ENCODE measurements around the gene B3GALT4. TPM values are rescaled to one million over a fixed set of nuclear protein-coding genes. Genes with fewer than 3 reads are reported as not detected.

The B3GALT4 gene
- total RNA-seq, 1 experiment from 2014 or later = 7.9 TPM

- H3K79me2 ChIP-seq (ENCODE audit: low read length) = no peaks in the 10 kb centered on the region
- no peak overlapping the region for H3K4me3 ChIP-seq (ENCODE audit: low read length)
- H3K9me3 ChIP-seq (ENCODE audit: low read length) = no peaks in the 10 kb centered on the region
- ATAC-seq (no peak), DNase-seq (no peak)
- ChIA-PET POLR2A (ENCODE audit: unreplicated experiment) (no interaction called here), CTCF (no interaction called here)
- peaks cover 30% of the 10 kb centered on the region for H3K4me1 ChIP-seq (ENCODE audit: insufficient read depth, low read length)
- H3K36me3 ChIP-seq (ENCODE audit: low read depth, low read length) = no peaks in the 10 kb centered on the region
- H3K4me2 ChIP-seq (ENCODE audit: low read length) = no peak overlapping the region
- no peak overlapping the region for H3K27ac ChIP-seq (ENCODE audit: low read length)
- H2AFZ ChIP-seq (ENCODE audit: low read length) = no peak overlapping the region
- no peak overlapping the region for H3K9ac ChIP-seq (ENCODE audit: low read length)
- TF ChIP-seq EZH2 (IDR thresholded peaks at IDR 0.05; ENCODE audit: low read length, unreplicated experiment) (no peak), EZH2phosphoT487 (IDR thresholded peaks at IDR 0.05; ENCODE audit: borderline replicate concordance, low read length) (no peak), CTCF (conservative IDR thresholded peaks at IDR 0.05; ENCODE audit: low read depth, low read length) (no peak)
- intact Hi-C loops (cut with micrococcal nuclease) = loop anchor here (2.0 kb wide), 1 partner anchor 47 kb away; the partner anchor contains the start of gene RGL2
- peaks cover 7% of the 10 kb centered on the region for H3F3A ChIP-seq (ENCODE audit: low read length, unreplicated experiment)
- no peaks in the 10 kb centered on the region for H4K20me1 ChIP-seq (ENCODE audit: low read length)
- no peaks in the 10 kb centered on the region for H3K9me2 ChIP-seq (replicated peaks; ENCODE audit: low read length)
- BruUV-seq (replicated peaks) = no TSS peak
- no peaks in the 10 kb centered on the region for H3K27me3 ChIP-seq (ENCODE audit: low read length)
Measured at GRCh38 chr6:33251395-33252012, 25.4 kb upstream of the B3GALT4 start.

- POLR2A ChIA-PET (ENCODE audit: unreplicated experiment) = no interaction called here
- Histone ChIP-seq H3K27ac (ENCODE audit: low read length) (no peak overlapping the region), H3K4me2 (ENCODE audit: low read length) (no peak overlapping the region)
Measured at GRCh38 chr6:33252759-33253158, 24.2 kb upstream of the B3GALT4 start.

More at GRCh38 chr6:33252759-33253158, 24.2 kb upstream of the B3GALT4 start:
- Histone ChIP-seq H2AFZ (ENCODE audit: low read length) (no peak overlapping the region), H3F3A (ENCODE audit: low read length, unreplicated experiment) (peaks cover 7% of the 10 kb centered on the region), H3K9me2 (replicated peaks; ENCODE audit: low read length) (no peaks in the 10 kb centered on the region), H3K36me3 (ENCODE audit: low read depth, low read length) (peaks cover 3% of the 10 kb centered on the region; the same call in 1 of the 2 replicates), H3K27me3 (ENCODE audit: low read length) (no peaks in the 10 kb centered on the region), H3K9me3 (ENCODE audit: low read length) (no peaks in the 10 kb centered on the region), H3K79me2 (ENCODE audit: low read length) (0 out of 2 replicates have a peak, but pooled peaks cover 2% of the 10 kb centered on the region), H3K4me1 (ENCODE audit: insufficient read depth, low read length) (peaks cover 30% of the 10 kb centered on the region), H4K20me1 (ENCODE audit: low read length) (no peaks in the 10 kb centered on the region), H3K4me3 (ENCODE audit: low read length) (no peak overlapping the region), H3K9ac (ENCODE audit: low read length) (no peak overlapping the region)
- intact Hi-C loops (cut with micrococcal nuclease) = no loop called here
- CTCF ChIA-PET = no interaction called here
- TF ChIP-seq CTCF (conservative IDR thresholded peaks at IDR 0.05; ENCODE audit: low read depth, low read length) (no peak), EZH2phosphoT487 (IDR thresholded peaks at IDR 0.05; ENCODE audit: borderline replicate concordance, low read length) (no peak), EZH2 (IDR thresholded peaks at IDR 0.05; ENCODE audit: low read length, unreplicated experiment) (no peak)
- DNase-seq (no peak), ATAC-seq (no peak)
- BruUV-seq (replicated peaks) = no TSS peak

Measured in PC-3 (cell line).